22Rv1 (cell line): Measurements from ENCODE around the gene OR52H1.

ENCODE experiments used
- H3K27ac ChIP-seq: fragments of 450-650 bp; 2 replicates; pipeline ENCODE4 v1.5.1; 2017
- CTCF ChIP-seq: fragments of 450-650 bp; IDR thresholded peaks from 2 replicates; pipeline ENCODE4 v1.5.1; 2017; ENCODE audit warnings: mild to moderate bottlenecking
- ZFX ChIP-seq: fragments of 450-650 bp; IDR thresholded peaks from 2 replicates; pipeline ENCODE4 v1.6.1; 2017; ENCODE audit warnings: antibody characterized with exemption, borderline replicate concordance

The OR52H1 gene

GRCh38 chr11:5516599-5516998 lies 31.7 kb downstream of the OR52H1 start, which contains the start of gene UBQLNL:
UBQLNL (minus strand) TSS chr11:5516699; CDS start chr11:5516441, 258 bp downstream.
- H3K27ac ChIP-seq = no peak within 1 kb of the TSS
- TF ChIP-seq ZFX (no peak), CTCF (no peak)

- TF ChIP-seq CTCF = no peak
- TF ChIP-seq ZFX = no peak
- H3K27ac ChIP-seq = no peak overlapping the region
Measured at GRCh38 chr11:5514841-5515240, 33.5 kb downstream of the OR52H1 start.

GRCh38 chr11:5509803-5510202 lies 38.5 kb downstream of the OR52H1 start, which contains the start of gene UBQLN3:
UBQLN3 (minus strand) TSS chr11:5509957; CDS start chr11:5509558, 399 bp downstream.
- TF ChIP-seq ZFX = no peak
- TF ChIP-seq CTCF = no peak
- H3K27ac ChIP-seq = no peak within 1 kb of the TSS

- TF ChIP-seq ZFX (no peak), CTCF (peak; percentile 30)
- no peak overlapping the region for H3K27ac ChIP-seq
Measured at GRCh38 chr11:5508605-5509004, 39.7 kb downstream of the OR52H1 start.

GRCh38 chr11:5507933-5508305 lies 40.4 kb downstream of the OR52H1 start:
- TF ChIP-seq CTCF = no peak
- TF ChIP-seq ZFX = no peak
- no peak overlapping the region for H3K27ac ChIP-seq

- TF ChIP-seq ZFX = no peak
- TF ChIP-seq CTCF = no peak
- no peak overlapping the region for H3K27ac ChIP-seq
Measured at GRCh38 chr11:5507177-5507932, 41.0 kb downstream of the OR52H1 start.

GRCh38 chr11:5505363-5506048 lies 42.8 kb downstream of the OR52H1 start:
- TF ChIP-seq ZFX (no peak), CTCF (no peak)

More at GRCh38 chr11:5505363-5506048, 42.8 kb downstream of the OR52H1 start:
- no peak overlapping the region for H3K27ac ChIP-seq
